Keratinocyte (primary cell): Measurements from ENCODE around the gene SEC14L2. TPM values are rescaled to one million over a fixed set of nuclear protein-coding genes. Genes with fewer than 3 reads are reported as not detected.

Experiments
- DNase-seq: peaks from one replicate; pipeline ENCODE4 v3.0.0-alpha.2; 2011; ENCODE audit warnings: low read depth, missing footprints, low spot score
- FAIRE-seq: peaks from 2 replicates; lab custom pipeline; 2011; peaks lifted over from hg19 to GRCh38; lab: Jason Lieb, UNC
- H2AFZ ChIP-seq: 2 replicates; pipeline ENCODE4 v1.6.0; 2012; ENCODE audit warnings: low read length, control low read depth, inconsistent platforms; ENCODE audit not compliant: control insufficient read depth
- H3K27ac ChIP-seq: 2 replicates; pipeline ENCODE4 v1.5.1; 2011; ENCODE audit warnings: low read length; ENCODE audit not compliant: control insufficient read depth, insufficient read depth
- H3K27me3 ChIP-seq: 3 replicates; pipeline ENCODE4 v1.6.0; 2011; ENCODE audit warnings: low read length; ENCODE audit not compliant: control insufficient read depth, insufficient read depth; ENCODE audit errors: extremely low read depth
- H3K36me3 ChIP-seq, 2 experiments: 2 replicates in 1 of 2; 3 replicates in 1 of 2; pipeline ENCODE4 v1.5.1; 2011; ENCODE audit warnings: low read length in 2 of 2, mild to moderate bottlenecking in 1 of 2; ENCODE audit not compliant: control insufficient read depth in 2 of 2, insufficient read depth in 2 of 2; ENCODE audit errors: extremely low read depth in 1 of 2
- H3K4me1 ChIP-seq: 3 replicates; pipeline ENCODE4 v1.5.1; 2011; ENCODE audit warnings: low read length; ENCODE audit not compliant: control insufficient read depth, insufficient read depth; ENCODE audit errors: extremely low read depth
- H3K4me2 ChIP-seq: 3 replicates; pipeline ENCODE4 v1.6.0; 2011; ENCODE audit warnings: low read depth, low read length; ENCODE audit not compliant: control insufficient read depth, insufficient read depth; ENCODE audit errors: extremely low read depth
- H3K4me3 ChIP-seq, 3 experiments: fragments of 200-600 bp in 1 of 3; sonication (generic) in 1 of 3; 2 replicates in 2 of 3; 3 replicates in 1 of 3; pipeline ENCODE4 v1.5.1; 2011 to 2016; ENCODE audit warnings: low read length in 3 of 3, mild to moderate bottlenecking in 3 of 3, control low read depth in 2 of 3, inconsistent platforms in 1 of 3, low read depth in 1 of 3, mixed read lengths in 1 of 3, mixed run types in 1 of 3, moderate library complexity in 1 of 3; ENCODE audit not compliant: control insufficient read depth in 2 of 3, insufficient read depth in 2 of 3; ENCODE audit errors: extremely low read depth in 1 of 3
- H3K79me2 ChIP-seq: 2 replicates; pipeline ENCODE4 v1.6.0; 2012; ENCODE audit warnings: low read length; ENCODE audit not compliant: control insufficient read depth, insufficient read depth
- H3K9ac ChIP-seq: 3 replicates; pipeline ENCODE4 v1.6.0; 2011; ENCODE audit warnings: low read length; ENCODE audit not compliant: control insufficient read depth, insufficient read depth; ENCODE audit errors: extremely low read depth
- H3K9me1 ChIP-seq: 3 replicates; pipeline ENCODE4 v1.6.0; 2011; ENCODE audit warnings: low read length; ENCODE audit not compliant: control insufficient read depth, insufficient read depth; ENCODE audit errors: extremely low read depth
- H3K9me3 ChIP-seq: 2 replicates; pipeline ENCODE4 v1.5.1; 2012; ENCODE audit warnings: low read depth, low read length; ENCODE audit not compliant: control insufficient read depth
- H4K20me1 ChIP-seq: 3 replicates; pipeline ENCODE4 v1.6.0; 2011; ENCODE audit warnings: low read length; ENCODE audit not compliant: control insufficient read depth, insufficient read depth; ENCODE audit errors: extremely low read depth
- EZH2 ChIP-seq: IDR thresholded peaks from one replicate; pipeline ENCODE4 v1.6.1; 2012; ENCODE audit warnings: inconsistent platforms, mild to moderate bottlenecking, low read length, moderate library complexity
- dilution Hi-C: fragments of 300-500 bp; cut with MboI; formaldehyde crosslinking; loops from one replicate; pipeline ENCODE4 v1.7.0; 2020; ENCODE audit warnings: low sequenced_read_pairs; ENCODE audit not compliant: extremely low pct_ligation_motif_present
- polyA plus RNA-seq, 5 experiments: library from polyadenylated mRNA; depleted of rRNA in 3 of 5; stranded (reverse) in 3 of 5; stranded (forward) in 1 of 5; unstranded in 1 of 5; fragments of >200 nt; gene quantifications; 1 replicate in 1 of 5; 2 replicates in 3 of 5; 3 replicates in 1 of 5; pipeline versions ENCODE4 v1.2.1 to v1.2.3, GENCODE V29; 2011 to 2012; ENCODE audit warnings: missing spikeins in 2 of 5, low read depth in 1 of 5, low replicate concordance in 1 of 5
- TF ChIP-seq, protein P1 (sequence below), 3 experiments: IDR thresholded peaks in 1 of 3; conservative IDR thresholded peaks in 1 of 3; optimal IDR thresholded peaks in 1 of 3; 2 replicates in 2 of 3; 3 replicates in 1 of 3; pipeline versions ENCODE3 to v1.5.1; 2011; ENCODE audit warnings: low read length in 3 of 3, mild to moderate bottlenecking in 3 of 3, moderate library complexity in 2 of 3, control low read depth in 1 of 3, inconsistent platforms in 1 of 3; ENCODE audit not compliant: insufficient read depth in 2 of 3; ENCODE audit errors: extremely low read depth in 1 of 3

Gene SEC14L2
- polyA plus RNA-seq, 1 donor (not counting 4 experiments of a cell fraction or from before 2014, with no cell fraction given) = 103 TPM

GRCh38 chr22:30371981-30372380 is 24.8 kb upstream of the SEC14L2 start:
- Histone ChIP-seq H3K27me3 (no peaks in the 10 kb centered on the region), H3K4me1 (no peaks in the 10 kb centered on the region), H3K27ac (no peak overlapping the region), H3K79me2 (no peaks in the 10 kb centered on the region), H3K9me3 (no peaks in the 10 kb centered on the region), H3K36me3 (no peaks in the 10 kb centered on the region), H3K4me2 (no peak overlapping the region), H3K9ac (no peak overlapping the region), H3K9me1 (no peaks in the 10 kb centered on the region), H2AFZ (no peak overlapping the region), H3K4me3 (no peak overlapping the region), H4K20me1 (peaks cover 4% of the 10 kb centered on the region)
- dilution Hi-C loops = no loop called here
- DNase-seq (no peak), FAIRE-seq (no peak)
- TF ChIP-seq EZH2 = no peak
- TF ChIP-seq, protein P1, sequence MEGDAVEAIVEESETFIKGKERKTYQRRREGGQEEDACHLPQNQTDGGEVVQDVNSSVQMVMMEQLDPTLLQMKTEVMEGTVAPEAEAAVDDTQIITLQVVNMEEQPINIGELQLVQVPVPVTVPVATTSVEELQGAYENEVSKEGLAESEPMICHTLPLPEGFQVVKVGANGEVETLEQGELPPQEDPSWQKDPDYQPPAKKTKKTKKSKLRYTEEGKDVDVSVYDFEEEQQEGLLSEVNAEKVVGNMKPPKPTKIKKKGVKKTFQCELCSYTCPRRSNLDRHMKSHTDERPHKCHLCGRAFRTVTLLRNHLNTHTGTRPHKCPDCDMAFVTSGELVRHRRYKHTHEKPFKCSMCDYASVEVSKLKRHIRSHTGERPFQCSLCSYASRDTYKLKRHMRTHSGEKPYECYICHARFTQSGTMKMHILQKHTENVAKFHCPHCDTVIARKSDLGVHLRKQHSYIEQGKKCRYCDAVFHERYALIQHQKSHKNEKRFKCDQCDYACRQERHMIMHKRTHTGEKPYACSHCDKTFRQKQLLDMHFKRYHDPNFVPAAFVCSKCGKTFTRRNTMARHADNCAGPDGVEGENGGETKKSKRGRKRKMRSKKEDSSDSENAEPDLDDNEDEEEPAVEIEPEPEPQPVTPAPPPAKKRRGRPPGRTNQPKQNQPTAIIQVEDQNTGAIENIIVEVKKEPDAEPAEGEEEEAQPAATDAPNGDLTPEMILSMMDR (optimal IDR thresholded peaks at IDR 0.05 in 1 of 3, IDR thresholded peaks at IDR 0.05 in 1 of 3, conservative IDR thresholded peaks at IDR 0.05 in 1 of 3; ENCODE audit: extremely low read depth in 1 of 3, insufficient read depth in 2 of 3, low read length in 3 of 3) = no peak

GRCh38 chr22:30372915-30373314 is 23.9 kb upstream of the SEC14L2 start:
- H3K27me3 ChIP-seq = no peaks in the 10 kb centered on the region
- H3K79me2 ChIP-seq = no peaks in the 10 kb centered on the region
- H3K9me3 ChIP-seq = no peaks in the 10 kb centered on the region
- H3K4me3 ChIP-seq = no peak overlapping the region
- no peak for DNase-seq
- H3K36me3 ChIP-seq = peaks cover 0 to 7% of the 10 kb centered on the region in 2 experiments
- no peak overlapping the region for H3K9ac ChIP-seq
- H2AFZ ChIP-seq = no peak overlapping the region
- no peak for TF ChIP-seq EZH2
- TF ChIP-seq, protein P1 (optimal IDR thresholded peaks at IDR 0.05 in 1 of 3, IDR thresholded peaks at IDR 0.05 in 1 of 3, conservative IDR thresholded peaks at IDR 0.05 in 1 of 3; ENCODE audit: extremely low read depth in 1 of 3, insufficient read depth in 2 of 3, low read length in 3 of 3) = no peak
- no peak overlapping the region for H3K27ac ChIP-seq
- FAIRE-seq = no peak
- H3K4me1 ChIP-seq = no peaks in the 10 kb centered on the region
- dilution Hi-C loops = no loop called here
- H3K4me2 ChIP-seq = no peak overlapping the region
- peaks cover 4% of the 10 kb centered on the region for H4K20me1 ChIP-seq
- no peaks in the 10 kb centered on the region for H3K9me1 ChIP-seq
